ENCODE results near the gene CD300LF.

GRCh38 chr17:74756891-74757290 lies 44.2 kb upstream of the CD300LF start:
- TF ChIP-seq, protein P1, sequence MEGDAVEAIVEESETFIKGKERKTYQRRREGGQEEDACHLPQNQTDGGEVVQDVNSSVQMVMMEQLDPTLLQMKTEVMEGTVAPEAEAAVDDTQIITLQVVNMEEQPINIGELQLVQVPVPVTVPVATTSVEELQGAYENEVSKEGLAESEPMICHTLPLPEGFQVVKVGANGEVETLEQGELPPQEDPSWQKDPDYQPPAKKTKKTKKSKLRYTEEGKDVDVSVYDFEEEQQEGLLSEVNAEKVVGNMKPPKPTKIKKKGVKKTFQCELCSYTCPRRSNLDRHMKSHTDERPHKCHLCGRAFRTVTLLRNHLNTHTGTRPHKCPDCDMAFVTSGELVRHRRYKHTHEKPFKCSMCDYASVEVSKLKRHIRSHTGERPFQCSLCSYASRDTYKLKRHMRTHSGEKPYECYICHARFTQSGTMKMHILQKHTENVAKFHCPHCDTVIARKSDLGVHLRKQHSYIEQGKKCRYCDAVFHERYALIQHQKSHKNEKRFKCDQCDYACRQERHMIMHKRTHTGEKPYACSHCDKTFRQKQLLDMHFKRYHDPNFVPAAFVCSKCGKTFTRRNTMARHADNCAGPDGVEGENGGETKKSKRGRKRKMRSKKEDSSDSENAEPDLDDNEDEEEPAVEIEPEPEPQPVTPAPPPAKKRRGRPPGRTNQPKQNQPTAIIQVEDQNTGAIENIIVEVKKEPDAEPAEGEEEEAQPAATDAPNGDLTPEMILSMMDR (IDR thresholded peaks at IDR 0.05): no peak
- TF ChIP-seq POLR2A (IDR thresholded peaks at IDR 0.05) (no peak), POLR2AphosphoS5 (IDR thresholded peaks at IDR 0.05) (no peak), EP300 (IDR thresholded peaks at IDR 0.05) (no peak)

All from gastroesophageal sphincter (tissue), 3 donors.